Activated CD4-positive, alpha-beta T cell treated with anti-CD3 and anti-CD28 coated beads for 24 hours (primary cell): ENCODE measurements around the gene IZUMO4.
"Not testable (repeated sequence)": the region's sequence is repeated elsewhere in the genome, so short reads cannot be mapped to it uniquely, and the experiment has no call there.

Experiments
- DNase-seq, 2 donors: peaks; one replicate each; pipeline ENCODE4 v3.0.0-alpha.2; 2020; ENCODE audit warnings: low read depth in 2 of 2

IZUMO4 gene

GRCh38 chr19:2081873-2082810 is 14.6 kb upstream of the IZUMO4 start:
- DNase-seq = no peak

GRCh38 chr19:2083174-2083854 is 13.4 kb upstream of the IZUMO4 start:
- peak in 1 of 2 donors; percentile 63 for DNase-seq

GRCh38 chr19:2084993-2085720 is 11.6 kb upstream of the IZUMO4 start:
- DNase-seq = peak; percentile 84 to 85

- DNase-seq = peak in 1 of 2 donors; percentile 66
Observed at GRCh38 chr19:2086695-2087620, 9.8 kb upstream of the IZUMO4 start.

GRCh38 chr19:2087621-2088100 is 9.1 kb upstream of the IZUMO4 start:
- no peak for DNase-seq

GRCh38 chr19:2089001-2089711 is 7.6 kb upstream of the IZUMO4 start:
- DNase-seq = no peak

- no peak for DNase-seq
Observed at GRCh38 chr19:2089727-2090053, 7.0 kb upstream of the IZUMO4 start.

- not testable (repeated sequence) for DNase-seq
Observed at GRCh38 chr19:2091926-2092525, 4.7 kb upstream of the IZUMO4 start.

GRCh38 chr19:2096034-2096479 is 658 bp upstream of the IZUMO4 start, which contains the start of gene MOB3A:
Gene MOB3A, minus strand, starts transcription at chr19:2096326. Its CDS starts 17,766 bp downstream, at chr19:2078560.
- DNase-seq = peak; percentile 72 to 76

GRCh38 chr19:2097203-2097885 is 629 bp downstream of the IZUMO4 start:
- DNase-seq = peak in 1 of 2 donors; percentile 47

GRCh38 chr19:2097886-2098327 is 1.2 kb downstream of the IZUMO4 start:
- DNase-seq = no peak

- no peak for DNase-seq
Observed at GRCh38 chr19:2099054-2099501, 2.4 kb downstream of the IZUMO4 start.

- no peak for DNase-seq
Observed at GRCh38 chr19:2099937-2100718, 3.4 kb downstream of the IZUMO4 start.

GRCh38 chr19:2100719-2101061 is 4.0 kb downstream of the IZUMO4 start:
- no peak for DNase-seq

- DNase-seq = no peak
Observed at GRCh38 chr19:2101417-2102335, 5.0 kb downstream of the IZUMO4 start.

GRCh38 chr19:2103045-2103707 is 6.5 kb downstream of the IZUMO4 start:
- no peak for DNase-seq
